Posterior vena cava (tissue), 2 donors: ENCODE data around the gene WDR18. TPM values are rescaled to one million over a fixed set of nuclear protein-coding genes. Genes with fewer than 3 reads are reported as not detected.

ENCODE experiments used
- DNase-seq: peaks from one replicate; pipeline ENCODE4 v3.0.0-alpha.2; 2020; ENCODE audit warnings: low spot score
- intact Hi-C, 2 donors: fragments of 100-400 bp; cut with DNase I; formaldehyde crosslinking; loops; one replicate each; pipeline versions ENCODE4 v1.14.1 to v1.14.2; 2022 to 2023
- total RNA-seq, 2 donors: library from RNA; stranded (reverse); fragmentation: NEBNext Ultra II Directional; extraction: Animal tissue kit (Norgen Biotek cat#: 25700); gene quantifications; one replicate each; pipeline ENCODE4 v1.2.1, GENCODE V29; 2021
- donor health status: DM: yes; HTN: yes; CAD: no.
- donor health status: DM: yes; HTN: yes; CAD: no.

Gene WDR18
- total RNA-seq, 2 donors from 2014 or later = 13.4 to 17.2 TPM

DNA sequence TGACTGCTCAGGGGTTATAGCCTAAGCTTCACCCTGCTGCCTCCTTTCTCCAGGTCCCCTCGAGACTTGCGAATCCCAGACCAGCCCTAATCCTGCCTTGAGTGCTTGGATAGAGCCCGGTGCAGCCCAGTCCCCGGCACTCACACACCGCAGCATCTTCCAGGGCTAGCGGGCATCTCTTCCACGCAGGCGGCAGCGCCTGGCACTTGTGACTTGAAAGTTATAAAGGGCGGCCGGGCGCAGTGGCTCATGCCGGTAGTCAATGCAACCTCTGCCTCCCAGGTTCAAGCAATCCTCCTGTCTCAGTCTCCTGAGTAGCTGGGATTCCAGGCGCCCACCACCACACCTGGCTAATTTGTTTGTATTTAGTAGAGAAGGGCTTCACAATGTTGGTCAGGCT, 1.9 kb downstream of the WDR18 start:
- intact Hi-C loops = loop anchor here in 1 of 2 donors (10.0 kb wide), 1 partner anchor 131 kb away; the partner anchor contains the start of genes CFD and ELANE
- no peak for DNase-seq

GRCh38 chr19:988081-988480, 3.9 kb downstream of the WDR18 start:
- DNase-seq = no peak
- intact Hi-C loops = loop anchor here in 1 of 2 donors (10.0 kb wide), 1 partner anchor 133 kb away; the partner anchor contains the start of genes CFD and ELANE

DNA sequence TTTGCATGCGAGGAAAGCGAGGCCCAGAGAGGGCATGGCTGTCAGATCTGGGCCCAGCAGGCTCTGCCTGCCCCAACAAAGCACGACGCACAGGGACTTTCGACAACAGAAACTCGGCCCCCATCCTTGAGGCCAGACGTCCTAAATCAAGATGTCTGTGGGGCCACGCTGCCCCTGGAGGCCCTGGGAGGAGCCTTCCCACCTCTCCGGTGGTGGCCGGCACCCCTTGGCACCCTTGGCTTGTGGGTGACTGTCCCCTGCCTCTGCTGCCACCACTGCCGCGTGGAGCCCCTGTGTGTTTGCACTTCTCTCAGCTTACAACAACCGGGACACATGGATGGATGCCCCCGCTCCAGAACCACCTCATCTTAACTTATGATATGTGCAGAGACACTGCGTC, 4.4 kb downstream of the WDR18 start:
- intact Hi-C loops = loop anchor here in 1 of 2 donors (10.0 kb wide), 1 partner anchor 134 kb away; the partner anchor contains the start of genes CFD and ELANE
- no peak for DNase-seq

DNA sequence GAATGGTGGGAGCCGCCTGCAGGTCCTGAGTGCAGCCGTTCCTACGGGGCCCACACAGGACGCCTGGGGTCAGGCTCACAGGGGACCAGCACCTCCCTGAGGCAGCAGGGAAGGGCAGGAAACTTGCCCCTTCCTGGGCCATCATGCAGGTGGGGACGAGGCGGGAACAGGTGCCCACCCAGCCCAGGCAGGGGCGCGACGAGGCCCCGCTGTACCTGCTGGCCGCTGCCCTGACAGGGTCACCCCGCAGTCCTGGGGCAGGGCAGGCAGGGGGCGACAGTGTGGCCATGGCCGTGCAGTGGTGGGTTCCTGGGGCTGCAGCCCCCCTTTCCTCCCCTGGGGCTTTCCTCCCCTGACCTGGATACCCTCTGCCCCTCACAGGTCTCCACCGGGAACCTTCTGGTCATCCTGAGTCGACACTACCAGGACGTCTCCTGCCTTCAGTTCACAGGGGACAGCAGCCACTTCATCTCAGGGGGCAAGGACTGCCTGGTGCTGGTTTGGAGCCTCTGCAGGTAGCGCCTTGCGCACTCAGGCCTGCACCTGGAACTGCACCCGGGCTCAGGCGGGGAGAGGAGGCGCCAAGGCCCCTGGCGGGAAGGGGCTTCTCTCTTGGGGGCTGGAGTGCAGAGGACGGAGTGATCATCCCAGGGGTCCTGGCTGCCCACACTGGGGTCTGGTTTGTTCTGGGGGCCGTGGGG, 5.4 kb downstream of the WDR18 start:
- DNase-seq = no peak
- intact Hi-C loops = loop anchor here (10.0 kb wide), 3 partner anchors 135 to 225 kb away; partner anchors contain the start of genes CFD (in 1 of the 2) and ELANE (in 1 of the 2)

GRCh38 chr19:990119-990571, 6.0 kb downstream of the WDR18 start:
- intact Hi-C loops = loop anchor here (10.0 kb wide), 2 partner anchors 215 to 225 kb away; no protein-coding TSS in a partner anchor
- no peak for DNase-seq

GRCh38 chr19:990746-991145, 6.6 kb downstream of the WDR18 start:
- DNase-seq = no peak
- intact Hi-C loops = loop anchor here (10.0 kb wide), 2 partner anchors 216 to 226 kb away; no protein-coding TSS in a partner anchor

- no peak for DNase-seq
- intact Hi-C loops = loop anchor here (10.0 kb wide), 2 partner anchors 217 to 227 kb away; no protein-coding TSS in a partner anchor
Observed at GRCh38 chr19:991174-991931, 7.2 kb downstream of the WDR18 start.

GRCh38 chr19:991932-992669, 8.0 kb downstream of the WDR18 start:
- no peak for DNase-seq
- intact Hi-C loops = loop anchor here (10.0 kb wide), 2 partner anchors 217 to 227 kb away; no protein-coding TSS in a partner anchor

DNA sequence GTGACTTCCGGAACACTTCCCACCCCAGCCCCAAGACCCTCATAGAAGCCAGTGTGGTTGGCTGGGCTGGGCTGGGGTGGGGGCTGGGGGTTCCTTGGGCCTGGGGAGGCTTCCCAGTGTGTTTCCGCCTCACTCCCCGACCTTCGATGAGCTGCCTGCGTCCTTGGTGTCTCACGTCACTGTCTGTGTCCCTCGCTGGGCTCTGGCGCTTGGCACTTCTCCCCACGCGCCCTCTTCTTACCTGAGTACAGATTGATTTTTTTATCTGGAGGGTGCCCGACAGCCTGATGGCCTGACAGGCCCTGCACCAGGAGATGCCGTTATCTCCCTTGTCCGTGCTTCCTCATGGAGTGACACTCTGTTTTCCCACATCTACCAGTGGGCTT, 8.5 kb downstream of the WDR18 start:
- no peak for DNase-seq
- intact Hi-C loops = loop anchor here (10.0 kb wide), 2 partner anchors 218 to 228 kb away; no protein-coding TSS in a partner anchor

- DNase-seq = no peak
- intact Hi-C loops = loop anchor here (10.0 kb wide), 2 partner anchors 219 to 229 kb away; no protein-coding TSS in a partner anchor
Observed at GRCh38 chr19:993361-993830, 9.3 kb downstream of the WDR18 start.

GRCh38 chr19:993831-994393, 9.8 kb downstream of the WDR18 start:
- DNase-seq = no peak
- intact Hi-C loops = loop anchor here (10.0 kb wide), 2 partner anchors 219 to 229 kb away; no protein-coding TSS in a partner anchor

GRCh38 chr19:994516-994915, 10.4 kb downstream of the WDR18 start:
- intact Hi-C loops = loop anchor here (10.0 kb wide), 2 partner anchors 220 to 230 kb away; no protein-coding TSS in a partner anchor

DNA sequence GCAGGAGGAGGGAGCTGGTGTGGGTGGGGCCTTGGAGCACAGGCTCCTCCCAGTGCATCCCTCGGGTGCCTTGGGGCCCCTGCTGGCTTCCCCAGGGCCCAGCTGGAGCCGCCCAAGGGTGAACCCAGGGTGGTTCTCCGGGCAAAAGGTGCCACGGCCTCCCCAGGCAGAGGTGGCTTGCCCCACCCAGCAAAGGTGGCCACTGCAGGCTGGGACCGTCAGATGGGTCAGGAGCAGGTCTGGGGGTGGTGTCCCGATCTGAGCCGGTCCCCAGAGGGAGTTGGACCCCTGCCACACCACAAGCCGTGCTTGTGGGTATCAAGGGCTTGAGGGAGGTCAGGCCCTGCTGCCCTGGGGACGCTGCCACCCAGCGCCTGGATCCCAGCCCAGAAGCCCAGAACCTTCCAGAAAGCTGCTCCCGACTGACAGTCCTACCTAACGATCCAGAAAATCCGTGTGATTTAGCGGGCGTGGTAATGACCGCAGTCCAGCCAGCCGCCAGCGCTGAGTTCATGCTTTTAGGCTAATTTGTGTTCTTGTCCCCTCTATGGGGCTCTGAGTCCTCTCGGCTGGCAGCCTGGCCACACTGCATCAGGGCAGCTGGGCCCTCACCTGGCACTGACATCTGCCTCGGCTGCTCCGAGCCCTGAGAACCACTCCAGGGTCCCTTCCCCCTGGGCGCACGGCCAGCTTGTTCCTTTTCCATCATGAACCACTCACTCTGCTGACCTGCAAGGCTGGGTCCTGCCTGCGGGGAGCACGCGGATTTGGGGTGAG, 11.1 kb downstream of the WDR18 start:
- intact Hi-C loops = loop anchor here (10.0 kb wide), 2 partner anchors 220 to 230 kb away; no protein-coding TSS in a partner anchor
- no peak for DNase-seq

More at GRCh38 chr19:994516-994915, 10.4 kb downstream of the WDR18 start:
- no peak for DNase-seq

DNA sequence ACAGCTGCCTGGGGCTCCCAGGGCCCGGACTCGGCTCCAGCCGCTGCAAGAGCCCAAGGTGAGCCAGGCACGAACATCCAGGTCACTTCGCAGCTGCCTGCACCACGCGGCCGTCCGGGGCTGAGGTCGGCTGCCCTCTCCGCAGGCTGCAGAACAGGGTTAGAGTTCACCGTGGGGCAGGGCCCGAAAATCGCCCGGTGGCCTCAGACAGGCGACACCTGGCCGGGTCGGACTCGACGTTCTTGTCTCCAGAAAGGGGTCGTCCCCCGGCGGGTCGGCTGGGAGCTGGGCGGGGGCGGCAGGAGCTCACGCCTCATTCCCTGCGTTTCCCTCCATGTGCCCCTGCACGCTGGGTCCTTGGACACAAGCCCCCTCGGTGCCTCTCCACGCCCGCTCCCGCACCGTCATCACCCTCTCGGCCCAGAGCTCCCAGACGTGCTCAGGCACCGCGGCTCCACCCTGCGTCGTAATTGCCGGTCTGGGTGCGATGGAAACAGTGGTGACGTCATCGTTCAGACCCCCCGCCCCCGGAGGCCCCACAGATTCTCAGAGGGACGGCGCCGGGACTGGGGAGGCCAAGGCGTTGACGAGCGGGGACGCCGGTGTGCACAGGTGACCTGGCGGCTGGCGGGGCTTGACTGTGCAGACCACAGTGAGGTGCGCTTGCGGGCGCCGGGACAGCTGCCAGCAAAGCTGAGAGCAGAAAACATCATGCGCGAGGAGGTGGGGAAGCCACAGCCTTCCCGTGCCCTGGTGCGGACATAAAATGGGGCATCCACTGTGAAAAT, 12.1 kb downstream of the WDR18 start:
- intact Hi-C loops = loop anchor here (10.0 kb wide), 2 partner anchors 221 to 231 kb away; no protein-coding TSS in a partner anchor
- DNase-seq = no peak

GRCh38 chr19:998064-998463, 13.9 kb downstream of the WDR18 start:
- intact Hi-C loops = loop anchor here (10.0 kb wide), 2 partner anchors 223 to 233 kb away; no protein-coding TSS in a partner anchor
- DNase-seq = no peak

DNA sequence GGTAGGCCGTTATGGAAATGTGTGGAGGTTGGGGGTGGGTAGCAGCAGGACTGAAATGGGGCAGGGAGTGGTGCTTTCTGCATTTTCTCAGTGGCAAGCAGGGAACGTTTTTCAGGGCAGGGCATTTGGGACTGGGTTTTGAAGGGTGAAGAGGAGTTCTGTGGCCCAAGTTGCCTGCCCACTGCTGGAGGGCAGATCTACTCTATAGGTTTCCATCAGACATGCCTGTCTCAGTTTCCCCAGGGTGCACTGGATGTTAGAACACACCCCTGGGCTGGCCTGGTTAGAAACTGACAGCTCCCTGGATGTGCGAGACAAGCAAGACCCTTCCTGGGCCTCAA, 15.2 kb downstream of the WDR18 start:
- no peak for DNase-seq
- intact Hi-C loops = loop anchor here (10.0 kb wide), 2 partner anchors 225 to 235 kb away; no protein-coding TSS in a partner anchor

GRCh38 chr19:1000095-1000494, 15.9 kb downstream of the WDR18 start, which contains the start of gene GRIN3B:
GRIN3B (plus strand) TSS chr19:1000419; CDS start chr19:1000438, 19 bp downstream.
- intact Hi-C loops = loop anchor here in 1 of 2 donors (1.0 kb wide), 1 partner anchor 23 kb away; no protein-coding TSS in a partner anchor
- DNase-seq = peak; percentile 91
